Activated CD4-positive, alpha-beta T cell treated with anti-CD3 and anti-CD28 coated beads for 36 hours (primary cell): ENCODE measurements around the gene HOXA4. TPM values are rescaled to one million over a fixed set of nuclear protein-coding genes. Genes with fewer than 3 reads are reported as not detected.
A peak's percentile ranks its signal among the peaks of the same experiment; 100 is the strongest.

Experiments used
- ATAC-seq: fragments of 200-7000 bp; cut with Tn5 transposase; one replicate; pipeline ENCODE4 v1.10.0; 2021; ENCODE audit warnings: mild to moderate bottlenecking, moderate library complexity
- CTCF ChIA-PET: fragments of 350-600 bp; sonication (Branson Sonifier 250); formaldehyde crosslinking; loops from one replicate; lab custom pipeline; 2021; ENCODE audit warnings: antibody characterized with exemption; lab: Charles Lee
- POLR2A ChIA-PET: fragments of 350-600 bp; sonication (Branson Sonifier 250); formaldehyde crosslinking; loops from one replicate; lab custom pipeline; 2021; ENCODE audit warnings: antibody characterized with exemption, inconsistent platforms; lab: Charles Lee
- DNase-seq: peaks from one replicate; pipeline ENCODE4 v3.0.0-alpha.2; 2020
- H3K27ac Mint-ChIP-seq: one replicate; pipeline ENCODE4 v1.8.0; 2021; ENCODE audit warnings: mixed read lengths
- H3K27me3 Mint-ChIP-seq: one replicate; pipeline ENCODE4 v1.8.0; 2021; ENCODE audit warnings: mixed read lengths
- H3K36me3 Mint-ChIP-seq: one replicate; pipeline ENCODE4 v1.8.0; 2021; ENCODE audit warnings: low read depth, mixed read lengths
- H3K4me1 Mint-ChIP-seq: one replicate; pipeline ENCODE4 v1.8.0; 2021; ENCODE audit warnings: mixed read lengths
- H3K4me3 Mint-ChIP-seq: one replicate; pipeline ENCODE4 v1.8.0; 2021; ENCODE audit warnings: mild to moderate bottlenecking, moderate library complexity, mixed read lengths
- H3K9me3 Mint-ChIP-seq: one replicate; pipeline ENCODE4 v1.8.0; 2021; ENCODE audit warnings: low read depth, mixed read lengths
- intact Hi-C, 2 experiments: fragments of 100-400 bp; cut with DNase I in 1 of 2; cut with micrococcal nuclease in 1 of 2; formaldehyde crosslinking; loops; one replicate each; pipeline versions ENCODE4 v1.14.2 to v1.15.1; 2022 to 2024; cut with DNase I, micrococcal nuclease
- total RNA-seq, 2 experiments: library from RNA; stranded (reverse); gene quantifications; one replicate each; pipeline ENCODE4 v1.2.3, GENCODE V29; 2021

HOXA4 gene
- total RNA-seq, 2 experiments from 2014 or later: 0.25 TPM; not detected in 1

GRCh38 chr7:27173956-27174873 is 43.7 kb upstream of the HOXA4 start, which contains the start of gene HOXA10:
Gene HOXA10, minus strand, starts transcription at chr7:27174320. Its CDS starts 14 bp downstream, at chr7:27174306.
- ChIA-PET CTCF (interaction anchor here (0.6 kb wide), 1 partner anchor 36 kb away, joined by 4 read pairs; no protein-coding TSS in a partner anchor), POLR2A (no interaction called here)
- ATAC-seq (no peak), DNase-seq (no peak)
- H3K27ac Mint-ChIP-seq: no peak within 1 kb of the TSS
- peaks cover 51% of the 10 kb centered on the region for H3K27me3 Mint-ChIP-seq
- peak within 1 kb of the TSS; percentile 28 for H3K4me3 Mint-ChIP-seq
- H3K9me3 Mint-ChIP-seq: no peaks in the 10 kb centered on the region
- peaks cover 9% of the 10 kb centered on the region for H3K4me1 Mint-ChIP-seq
- intact Hi-C loops: loop anchor here in 1 of 2 experiments (2.0 kb wide), 1 partner anchor 17 kb away; the partner anchor contains the start of gene HOXA7
- no peaks in the 10 kb centered on the region for H3K36me3 Mint-ChIP-seq

GRCh38 chr7:27173511-27173955 is 43.0 kb upstream of the HOXA4 start:
- no peak overlapping the region for H3K4me3 Mint-ChIP-seq

GRCh38 chr7:27172823-27173510 is 42.4 kb upstream of the HOXA4 start:
- ChIA-PET CTCF (interaction anchor here (0.6 to 1.6 kb wide), 4 partner anchors 10 to 113 kb away, joined by 3 to 6 read pairs (median 4); no protein-coding TSS in a partner anchor), POLR2A (interaction anchor here (0.6 kb wide), 1 partner anchor 312 kb away, joined by 7 read pairs; no protein-coding TSS in a partner anchor)
- Mint-ChIP-seq H3K9me3 (no peaks in the 10 kb centered on the region), H3K27me3 (peaks cover 56% of the 10 kb centered on the region), H3K27ac (no peak overlapping the region), H3K4me3 (no peak overlapping the region), H3K36me3 (no peaks in the 10 kb centered on the region), H3K4me1 (peaks cover 15% of the 10 kb centered on the region)
- intact Hi-C loops: loop anchor here in 1 of 2 experiments (2.0 kb wide), 1 partner anchor 16 kb away; the partner anchor contains the start of gene HOXA7
- ATAC-seq: peak; percentile 14
- DNase-seq: peak; percentile 31

More at GRCh38 chr7:27173511-27173955, 43.0 kb upstream of the HOXA4 start:
- Mint-ChIP-seq H3K36me3 (no peaks in the 10 kb centered on the region), H3K27ac (no peak overlapping the region), H3K9me3 (no peaks in the 10 kb centered on the region), H3K27me3 (peaks cover 52% of the 10 kb centered on the region), H3K4me1 (peaks cover 13% of the 10 kb centered on the region)
- peak; percentile 50 for DNase-seq
- CTCF ChIA-PET: interaction anchor here (1.0 to 1.6 kb wide), 2 partner anchors 11 to 13 kb away, joined by 4 to 6 read pairs; no protein-coding TSS in a partner anchor
- intact Hi-C loops: loop anchor here in 1 of 2 experiments (2.0 kb wide), 1 partner anchor 17 kb away; the partner anchor contains the start of gene HOXA7
- POLR2A ChIA-PET: interaction anchor here (0.6 kb wide), 1 partner anchor 312 kb away, joined by 7 read pairs; no protein-coding TSS in a partner anchor
- ATAC-seq: peak; percentile 60

- Mint-ChIP-seq H3K4me3 (peak overlapping the region; percentile 7), H3K36me3 (no peaks in the 10 kb centered on the region), H3K9me3 (no peaks in the 10 kb centered on the region), H3K27ac (no peak overlapping the region), H3K4me1 (peaks cover 15% of the 10 kb centered on the region), H3K27me3 (peaks cover 57% of the 10 kb centered on the region)
- ATAC-seq: no peak
- DNase-seq: no peak
- ChIA-PET CTCF (interaction anchor here (0.6 to 1.6 kb wide), 4 partner anchors 10 to 114 kb away, joined by 3 to 5 read pairs (median 4); no protein-coding TSS in a partner anchor), POLR2A (no interaction called here)
- intact Hi-C loops: loop anchor here in 1 of 2 experiments (2.0 kb wide), 1 partner anchor 16 kb away; the partner anchor contains the start of gene HOXA7
Observed at GRCh38 chr7:27172315-27172774, 41.8 kb upstream of the HOXA4 start.

- ChIA-PET POLR2A (no interaction called here), CTCF (interaction anchor here (1.1 to 1.6 kb wide), 4 partner anchors 9 to 24 kb away, joined by 3 to 5 read pairs (median 4); no protein-coding TSS in a partner anchor)
- intact Hi-C loops: loop anchor here (2.0 kb wide), 2 partner anchors 15 to 79 kb away; partner anchors contain the start of gene HOXA7 (in 1 of the 2)
- H3K9me3 Mint-ChIP-seq: no peaks in the 10 kb centered on the region
- ATAC-seq (no peak), DNase-seq (peak; percentile 35)
- H3K4me3 Mint-ChIP-seq: no peak overlapping the region
- H3K27me3 Mint-ChIP-seq: peaks cover 63% of the 10 kb centered on the region
- peaks cover 18% of the 10 kb centered on the region for H3K4me1 Mint-ChIP-seq
- no peaks in the 10 kb centered on the region for H3K36me3 Mint-ChIP-seq
- peak overlapping the region; percentile 9 for H3K27ac Mint-ChIP-seq
Observed at GRCh38 chr7:27171637-27172314, 41.2 kb upstream of the HOXA4 start.

- DNase-seq: no peak
- H3K4me1 Mint-ChIP-seq: peaks cover 18% of the 10 kb centered on the region
- intact Hi-C loops: loop anchor here in 1 of 2 experiments (2.0 kb wide), 1 partner anchor 80 kb away; no protein-coding TSS in a partner anchor
- no peaks in the 10 kb centered on the region for H3K36me3 Mint-ChIP-seq
- POLR2A ChIA-PET: no interaction called here
- ATAC-seq: no peak
- CTCF ChIA-PET: interaction anchor here (1.1 to 1.3 kb wide), 2 partner anchors 18 to 25 kb away, joined by 3 to 5 read pairs; no protein-coding TSS in a partner anchor
- H3K27ac Mint-ChIP-seq: no peak overlapping the region
- H3K9me3 Mint-ChIP-seq: no peaks in the 10 kb centered on the region
- no peak overlapping the region for H3K4me3 Mint-ChIP-seq
- peaks cover 65% of the 10 kb centered on the region for H3K27me3 Mint-ChIP-seq
Observed at GRCh38 chr7:27171325-27171636, 40.7 kb upstream of the HOXA4 start.

- no peak for ATAC-seq
- Mint-ChIP-seq H3K4me3 (no peak overlapping the region), H3K9me3 (no peaks in the 10 kb centered on the region), H3K27ac (no peak overlapping the region), H3K4me1 (peaks cover 22% of the 10 kb centered on the region), H3K36me3 (no peaks in the 10 kb centered on the region), H3K27me3 (peaks cover 65% of the 10 kb centered on the region)
- POLR2A ChIA-PET: no interaction called here
- CTCF ChIA-PET: interaction anchor here (0.9 to 1.1 kb wide), 5 partner anchors 9 to 36 kb away, joined by 3 read pairs; partner anchors contain the start of gene HOXA3
- intact Hi-C loops: loop anchor here in 1 of 2 experiments (2.0 kb wide), 1 partner anchor 80 kb away; no protein-coding TSS in a partner anchor
- DNase-seq: no peak
Observed at GRCh38 chr7:27170426-27171324, 40.1 kb upstream of the HOXA4 start.

- CTCF ChIA-PET: interaction anchor here (0.7 to 1.1 kb wide), 5 partner anchors 9 to 86 kb away, joined by 3 read pairs; partner anchors contain the start of gene HOXA3
- peak; percentile 26 for DNase-seq
- Mint-ChIP-seq H3K4me1 (peaks cover 25% of the 10 kb centered on the region), H3K27me3 (peaks cover 62% of the 10 kb centered on the region), H3K36me3 (no peaks in the 10 kb centered on the region), H3K9me3 (no peaks in the 10 kb centered on the region), H3K27ac (no peak overlapping the region), H3K4me3 (no peak overlapping the region)
- intact Hi-C loops: loop anchor here (2.0 to 5.0 kb wide), 6 partner anchors 15 to 1313 kb away; partner anchors contain the start of genes HOXA11 (in 1 of the 2) and HOXA13 (in 1 of the 2)
- POLR2A ChIA-PET: no interaction called here
- ATAC-seq: no peak
Observed at GRCh38 chr7:27169658-27170425, 39.3 kb upstream of the HOXA4 start.
